ENCODE measurements around the gene MASP2.

DNA sequence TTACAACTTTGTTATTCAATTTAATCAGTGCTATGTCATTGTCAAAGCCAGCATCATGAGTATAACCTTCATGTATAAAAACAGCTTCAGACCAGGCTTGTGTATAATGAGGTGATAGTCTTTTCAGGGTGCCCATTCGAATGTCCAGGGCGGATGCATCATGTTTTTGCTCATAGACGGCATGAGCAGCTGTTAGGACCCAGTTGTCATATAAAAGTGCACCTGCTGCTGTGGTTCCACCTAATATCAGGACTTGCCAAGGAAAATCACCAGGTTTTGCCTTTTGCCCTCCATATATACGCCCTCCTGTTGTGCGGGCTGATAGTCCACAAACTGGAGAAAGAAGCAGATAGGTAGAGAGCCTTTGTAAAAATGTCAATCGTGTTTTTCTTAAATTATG is 19.7 kb downstream of the MASP2 start:
- TF ChIP-seq, protein P1, sequence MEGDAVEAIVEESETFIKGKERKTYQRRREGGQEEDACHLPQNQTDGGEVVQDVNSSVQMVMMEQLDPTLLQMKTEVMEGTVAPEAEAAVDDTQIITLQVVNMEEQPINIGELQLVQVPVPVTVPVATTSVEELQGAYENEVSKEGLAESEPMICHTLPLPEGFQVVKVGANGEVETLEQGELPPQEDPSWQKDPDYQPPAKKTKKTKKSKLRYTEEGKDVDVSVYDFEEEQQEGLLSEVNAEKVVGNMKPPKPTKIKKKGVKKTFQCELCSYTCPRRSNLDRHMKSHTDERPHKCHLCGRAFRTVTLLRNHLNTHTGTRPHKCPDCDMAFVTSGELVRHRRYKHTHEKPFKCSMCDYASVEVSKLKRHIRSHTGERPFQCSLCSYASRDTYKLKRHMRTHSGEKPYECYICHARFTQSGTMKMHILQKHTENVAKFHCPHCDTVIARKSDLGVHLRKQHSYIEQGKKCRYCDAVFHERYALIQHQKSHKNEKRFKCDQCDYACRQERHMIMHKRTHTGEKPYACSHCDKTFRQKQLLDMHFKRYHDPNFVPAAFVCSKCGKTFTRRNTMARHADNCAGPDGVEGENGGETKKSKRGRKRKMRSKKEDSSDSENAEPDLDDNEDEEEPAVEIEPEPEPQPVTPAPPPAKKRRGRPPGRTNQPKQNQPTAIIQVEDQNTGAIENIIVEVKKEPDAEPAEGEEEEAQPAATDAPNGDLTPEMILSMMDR (IDR thresholded peaks at IDR 0.05): no peak
- no peak for TF ChIP-seq POLR2A (IDR thresholded peaks at IDR 0.05)

All from thyroid gland (tissue), 4 donors.